ENCODE measurements around the gene IZUMO2. TPM values are rescaled to one million over a fixed set of nuclear protein-coding genes. Genes with fewer than 3 reads are reported as not detected.
A peak's percentile ranks its signal among the peaks of the same experiment; 100 is the strongest.

Gene IZUMO2
- total RNA-seq, 1 donor from 2014 or later: not detected

- H3K4me1 Mint-ChIP-seq (ENCODE audit: low read depth): no peaks in the 10 kb centered on the region
- no peak overlapping the region for H3K4me3 Mint-ChIP-seq (ENCODE audit: unreplicated experiment)
- TF ChIP-seq CTCF (IDR thresholded peaks at IDR 0.05): no peak
- no peaks in the 10 kb centered on the region for H3K9me3 Mint-ChIP-seq (ENCODE audit: low read depth)
- H3K36me3 Mint-ChIP-seq (ENCODE audit: low read depth): no peaks in the 10 kb centered on the region
- no peaks in the 10 kb centered on the region for H3K27me3 Mint-ChIP-seq (ENCODE audit: low read depth)
- DNase-seq (ENCODE audit: low spot score): no peak
- no peak overlapping the region for H3K27ac Mint-ChIP-seq (ENCODE audit: unreplicated experiment)
Measured at GRCh38 chr19:50171752-50172151, 8.7 kb upstream of the IZUMO2 start.

GRCh38 chr19:50167314-50167721 is 4.2 kb upstream of the IZUMO2 start:
- H3K4me3 Mint-ChIP-seq (ENCODE audit: unreplicated experiment): no peak overlapping the region
- TF ChIP-seq CTCF (IDR thresholded peaks at IDR 0.05): no peak
- no peaks in the 10 kb centered on the region for H3K4me1 Mint-ChIP-seq (ENCODE audit: low read depth)
- no peaks in the 10 kb centered on the region for H3K27me3 Mint-ChIP-seq (ENCODE audit: low read depth)
- H3K36me3 Mint-ChIP-seq (ENCODE audit: low read depth): no peaks in the 10 kb centered on the region
- H3K27ac Mint-ChIP-seq (ENCODE audit: unreplicated experiment): no peak overlapping the region
- H3K9me3 Mint-ChIP-seq (ENCODE audit: low read depth): no peaks in the 10 kb centered on the region
- no peak for DNase-seq (ENCODE audit: low spot score)

GRCh38 chr19:50159078-50159477 is 4.0 kb downstream of the IZUMO2 start:
- Mint-ChIP-seq H3K36me3 (ENCODE audit: low read depth) (no peaks in the 10 kb centered on the region), H3K9me3 (ENCODE audit: low read depth) (peaks cover 6% of the 10 kb centered on the region), H3K27me3 (ENCODE audit: low read depth) (peaks cover 5% of the 10 kb centered on the region), H3K4me1 (ENCODE audit: low read depth) (no peaks in the 10 kb centered on the region), H3K27ac (ENCODE audit: unreplicated experiment) (no peak overlapping the region), H3K4me3 (ENCODE audit: unreplicated experiment) (no peak overlapping the region)
- no peak for DNase-seq (ENCODE audit: low spot score)
- no peak for TF ChIP-seq CTCF (IDR thresholded peaks at IDR 0.05)

- H3K4me3 Mint-ChIP-seq (ENCODE audit: unreplicated experiment): no peak overlapping the region
- H3K4me1 Mint-ChIP-seq (ENCODE audit: low read depth): no peaks in the 10 kb centered on the region
- H3K36me3 Mint-ChIP-seq (ENCODE audit: low read depth): no peaks in the 10 kb centered on the region
- no peak for DNase-seq (ENCODE audit: low spot score)
- no peak overlapping the region for H3K27ac Mint-ChIP-seq (ENCODE audit: unreplicated experiment)
- no peak for TF ChIP-seq CTCF (IDR thresholded peaks at IDR 0.05)
- peaks cover 6% of the 10 kb centered on the region for H3K9me3 Mint-ChIP-seq (ENCODE audit: low read depth)
- H3K27me3 Mint-ChIP-seq (ENCODE audit: low read depth): peaks cover 5% of the 10 kb centered on the region
Measured at GRCh38 chr19:50158577-50158976, 4.5 kb downstream of the IZUMO2 start.

- no peaks in the 10 kb centered on the region for H3K36me3 Mint-ChIP-seq (ENCODE audit: low read depth)
- peak; percentile 34 for TF ChIP-seq CTCF (IDR thresholded peaks at IDR 0.05)
- no peak overlapping the region for H3K4me3 Mint-ChIP-seq (ENCODE audit: unreplicated experiment)
- peaks cover 9% of the 10 kb centered on the region for H3K27me3 Mint-ChIP-seq (ENCODE audit: low read depth)
- H3K9me3 Mint-ChIP-seq (ENCODE audit: low read depth): peaks cover 6% of the 10 kb centered on the region
- no peak for DNase-seq (ENCODE audit: low spot score)
- no peaks in the 10 kb centered on the region for H3K4me1 Mint-ChIP-seq (ENCODE audit: low read depth)
- no peak overlapping the region for H3K27ac Mint-ChIP-seq (ENCODE audit: unreplicated experiment)
Measured at GRCh38 chr19:50155520-50156109, 7.5 kb downstream of the IZUMO2 start.

Data from chondrocyte (in vitro differentiated cells).